ENCODE measurements around the gene CHI3L2. TPM values are rescaled to one million over a fixed set of nuclear protein-coding genes. Genes with fewer than 3 reads are reported as not detected.
"Not testable (repeated sequence)": the region's sequence is repeated elsewhere in the genome, so short reads cannot be mapped to it uniquely, and the experiment has no call there.

Gene CHI3L2
- polyA plus RNA-seq, 5 donors: 0.21 to 0.97 (median 0.51) TPM

GRCh38 chr1:111201275-111202090 is 26.0 kb upstream of the CHI3L2 start:
- no peak for DNase-seq

- DNase-seq: no peak
Measured at GRCh38 chr1:111202366-111202706, 25.2 kb upstream of the CHI3L2 start.

- DNase-seq: no peak
Measured at GRCh38 chr1:111202707-111203623, 24.5 kb upstream of the CHI3L2 start.

DNA sequence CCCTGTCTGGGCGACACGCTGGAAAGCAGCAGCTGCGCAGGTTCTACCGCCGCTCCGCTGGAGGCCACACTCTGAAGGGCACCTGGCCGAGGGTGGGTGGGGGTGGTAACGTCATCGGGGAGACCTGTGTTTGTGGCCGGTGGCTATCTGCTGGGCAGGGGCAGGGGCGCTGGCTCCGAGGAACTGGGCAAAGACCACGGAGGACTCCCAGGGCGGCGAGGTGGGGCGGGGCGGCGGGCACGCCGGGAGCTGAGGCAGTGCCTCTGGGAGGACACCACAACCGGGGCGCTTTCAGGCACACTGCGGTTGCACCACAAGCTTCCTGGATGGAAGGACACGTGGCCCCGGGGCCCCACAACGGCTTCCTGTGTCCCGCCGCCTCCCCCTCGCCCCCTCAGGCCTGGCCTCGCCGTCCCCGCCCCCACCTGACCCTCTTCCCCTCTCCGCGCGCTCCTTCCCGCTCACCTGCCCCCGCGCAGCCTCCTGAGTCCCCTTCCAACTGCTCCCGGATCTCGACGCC is 23.8 kb upstream of the CHI3L2 start:
- DNase-seq: peak in 1 of 2 donors; percentile 43

DNA sequence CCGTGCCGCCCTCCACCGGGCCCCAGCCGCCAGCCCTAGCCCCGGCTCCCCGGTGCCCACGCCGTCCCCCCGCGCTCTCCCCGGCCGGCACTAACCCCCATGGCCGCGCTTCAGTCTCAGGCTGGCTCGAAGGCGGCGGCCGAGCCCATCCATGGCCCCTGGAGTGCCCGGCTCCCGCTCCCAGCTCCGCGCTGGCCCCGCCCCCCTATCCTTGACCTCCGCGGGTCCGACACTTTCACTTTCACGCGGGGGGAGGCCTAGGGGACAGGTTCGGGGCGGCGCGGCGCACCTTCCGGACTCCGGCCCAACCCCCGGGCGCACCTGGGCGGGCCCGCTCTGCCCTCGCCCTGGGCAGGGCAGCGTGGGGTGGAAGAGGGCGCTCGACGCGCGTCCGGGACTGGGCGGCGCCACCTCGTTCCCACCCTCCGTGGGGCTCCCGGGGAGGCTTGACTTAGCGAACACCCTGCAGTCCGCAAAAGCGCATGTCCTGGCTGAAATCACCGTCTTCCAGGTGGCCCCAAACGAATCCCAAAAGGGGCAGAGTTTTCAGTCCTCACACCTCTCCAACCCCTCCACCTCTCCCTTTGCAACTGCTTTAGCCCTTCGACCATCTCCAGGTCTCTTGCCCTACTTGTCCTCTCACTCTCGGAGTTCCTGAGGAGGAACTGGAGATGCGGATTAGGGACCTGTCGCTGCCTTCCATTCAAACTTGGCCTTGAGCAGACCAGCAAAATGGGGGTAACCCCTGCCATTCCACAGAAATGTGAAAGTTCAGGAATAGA is 23.1 kb upstream of the CHI3L2 start:
- peak in 1 of 2 donors; percentile 49 for DNase-seq

DNA sequence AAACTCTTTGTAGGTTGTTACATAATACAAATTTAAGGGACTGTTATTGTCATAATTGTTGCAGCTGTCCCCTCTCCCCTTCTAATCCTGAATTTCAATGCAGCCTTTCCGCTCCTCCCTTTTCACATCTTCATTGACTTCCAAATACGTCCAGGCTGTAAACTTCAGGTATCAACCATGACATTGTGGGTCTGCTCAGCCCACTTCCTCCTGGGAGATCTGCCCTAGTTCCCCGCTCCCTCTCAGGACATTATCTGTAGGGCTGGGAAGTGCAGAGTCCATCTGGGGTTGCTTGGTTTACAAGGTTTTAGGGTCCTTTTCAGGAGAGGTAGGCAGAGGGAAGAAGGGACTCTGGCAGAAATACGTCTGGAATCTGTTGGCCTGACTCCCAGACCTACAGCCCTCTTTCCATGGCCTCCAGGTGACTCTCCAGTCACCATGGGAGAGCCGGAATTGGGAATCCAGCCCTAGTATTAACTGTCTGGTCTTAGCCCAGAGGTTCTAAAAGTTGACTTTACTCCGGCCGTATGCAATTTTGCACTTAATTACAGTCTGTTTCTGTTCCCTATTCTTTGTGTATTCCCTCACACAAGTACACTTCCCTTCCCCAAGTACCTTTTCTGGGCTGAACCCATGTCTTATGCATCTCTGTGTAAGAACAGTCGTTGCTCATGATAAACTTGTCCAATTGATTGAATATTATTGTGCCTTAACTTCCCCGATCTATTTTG is 22.4 kb upstream of the CHI3L2 start:
- no peak for DNase-seq

DNA sequence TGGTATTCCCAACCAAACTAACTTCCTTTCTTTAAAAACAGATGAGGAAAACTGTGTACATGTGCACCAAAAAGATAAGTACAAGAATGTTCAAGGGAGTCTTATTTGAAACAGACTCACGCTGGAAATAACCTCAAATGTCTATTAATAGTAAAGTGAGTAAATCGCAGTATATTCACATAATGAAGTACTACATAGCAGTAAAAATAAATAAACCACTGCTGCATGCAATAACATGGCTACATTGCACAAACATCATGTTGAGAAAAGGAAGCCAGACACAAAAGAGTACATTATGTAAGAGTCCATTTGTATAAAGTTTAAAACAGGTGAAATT is 21.8 kb upstream of the CHI3L2 start:
- DNase-seq: no peak

GRCh38 chr1:111208921-111209320 is 18.6 kb upstream of the CHI3L2 start:
- no peak for DNase-seq

DNA sequence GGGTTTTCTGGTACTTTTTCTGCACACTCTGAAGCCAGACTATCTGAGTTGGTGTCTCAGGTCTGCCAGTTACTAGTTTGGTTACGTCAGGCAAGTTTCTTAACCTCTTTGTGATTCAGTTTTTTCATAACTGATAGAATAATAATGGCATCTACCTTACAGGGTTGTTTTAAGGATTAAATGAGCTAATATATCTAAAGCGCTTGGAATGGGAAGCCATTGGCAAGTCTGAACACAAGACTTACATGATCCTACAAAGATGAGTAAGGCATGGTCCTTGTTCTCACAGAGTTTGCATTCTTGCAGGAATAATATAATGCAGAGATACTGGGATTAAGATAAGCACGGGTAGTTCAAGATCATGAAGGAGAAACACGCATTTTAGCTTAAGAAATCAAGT is 17.9 kb upstream of the CHI3L2 start:
- no peak for DNase-seq

DNA sequence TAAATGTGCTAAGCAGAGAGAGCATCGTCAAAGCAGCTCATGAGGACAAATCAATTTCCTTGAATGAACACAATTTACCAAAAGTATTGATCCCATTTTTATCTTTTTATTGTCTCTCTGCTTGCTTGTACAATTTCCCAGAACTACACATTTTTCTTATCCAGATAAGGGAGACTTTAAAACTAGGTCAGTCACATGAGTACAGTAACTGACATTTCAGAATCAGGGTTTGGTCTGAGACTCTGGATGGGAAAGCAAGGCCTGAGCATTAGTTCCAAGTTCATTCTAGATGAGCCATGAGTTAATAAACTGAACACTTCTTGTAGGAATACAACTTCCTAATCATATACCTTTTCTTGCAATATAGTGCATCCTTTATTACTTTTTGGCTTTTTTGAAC is 15.6 kb upstream of the CHI3L2 start:
- DNase-seq: no peak

DNA sequence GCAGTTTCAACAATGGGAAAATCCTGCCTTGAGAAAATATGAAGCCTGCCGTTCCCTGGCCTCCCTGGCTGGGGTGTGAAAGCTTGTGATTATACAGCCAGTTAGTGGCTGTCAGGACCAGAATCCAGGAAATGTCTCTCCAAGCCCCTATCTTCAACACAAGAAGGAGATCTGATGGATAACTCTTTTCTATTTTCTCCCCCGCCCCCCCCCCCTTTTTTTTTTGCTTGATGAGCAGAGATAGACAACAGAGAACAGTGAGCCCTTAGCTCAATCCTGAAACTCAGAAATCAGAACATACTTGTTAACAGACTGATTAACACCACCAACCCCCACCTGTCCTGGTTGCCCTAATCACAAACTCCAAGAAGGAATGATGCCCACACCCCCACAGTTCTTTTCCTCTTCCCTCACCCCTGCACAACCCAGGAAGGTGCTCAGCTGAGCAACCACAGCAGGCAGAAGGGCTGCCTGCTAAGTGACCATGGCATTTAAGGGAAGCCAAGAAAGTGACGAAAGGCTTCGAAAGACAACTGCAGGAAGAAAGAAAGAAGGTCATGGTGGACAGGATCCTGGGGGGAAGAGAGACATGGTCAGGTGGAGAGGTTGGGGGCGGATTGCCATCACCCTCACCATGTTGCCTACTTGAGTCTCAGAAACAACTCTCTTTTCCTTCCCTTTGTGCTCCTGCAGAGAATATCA is 14.7 kb upstream of the CHI3L2 start:
- DNase-seq: no peak

GRCh38 chr1:111213412-111213811 is 14.1 kb upstream of the CHI3L2 start:
- DNase-seq: no peak

GRCh38 chr1:111214074-111214801 is 13.3 kb upstream of the CHI3L2 start:
- DNase-seq: no peak

GRCh38 chr1:111214884-111215283 is 12.6 kb upstream of the CHI3L2 start:
- no peak for DNase-seq

DNA sequence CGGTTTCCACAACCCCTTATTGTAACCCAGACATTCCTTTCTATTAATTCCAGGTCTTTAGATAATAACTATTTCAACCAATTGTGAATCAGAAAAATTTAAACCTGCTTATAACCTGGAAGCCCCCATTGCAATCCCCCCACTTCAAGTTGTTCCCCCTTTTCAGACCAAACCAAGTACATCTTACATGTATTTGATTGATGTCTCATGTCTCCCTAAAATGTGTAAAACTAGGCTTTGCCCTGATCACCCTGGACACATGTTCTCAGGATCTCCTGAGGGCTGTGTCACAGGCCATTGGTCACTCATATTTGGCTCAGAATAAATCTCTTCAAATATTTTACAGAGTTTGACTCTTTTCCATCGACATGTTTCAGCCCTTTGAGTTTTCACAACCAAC is 12.2 kb upstream of the CHI3L2 start:
- not testable (repeated sequence) for DNase-seq

DNA sequence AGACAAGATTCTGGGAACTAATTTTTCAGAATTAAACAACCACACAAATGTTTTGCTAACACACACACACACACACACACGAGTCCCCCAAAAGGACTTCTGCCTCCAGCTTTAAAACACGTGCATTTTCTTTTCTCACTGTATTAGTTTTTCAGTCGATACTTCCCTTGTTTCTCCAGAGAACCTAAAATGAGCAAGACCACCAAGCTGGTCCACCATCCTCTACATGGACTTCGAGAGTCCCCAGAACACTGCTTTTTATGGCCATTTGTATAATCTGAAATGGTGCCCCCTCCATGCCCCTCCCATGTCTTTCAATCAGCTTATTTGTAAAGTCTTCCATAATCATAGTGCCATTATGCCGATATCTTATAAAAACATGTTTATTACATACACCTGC is 10.8 kb upstream of the CHI3L2 start:
- DNase-seq: no peak

GRCh38 chr1:111217183-111217910 is 10.2 kb upstream of the CHI3L2 start:
- no peak for DNase-seq

GRCh38 chr1:111218701-111219556 is 8.6 kb upstream of the CHI3L2 start:
- no peak for DNase-seq
